Putamen (tissue), 1 donor: ENCODE measurements around the gene PTDSS2.

ENCODE experiments used
- DNase-seq: peaks from one replicate; pipeline ENCODE4 v3.0.0-alpha.2; 2016; ENCODE audit warnings: low spot score

PTDSS2 gene

DNA sequence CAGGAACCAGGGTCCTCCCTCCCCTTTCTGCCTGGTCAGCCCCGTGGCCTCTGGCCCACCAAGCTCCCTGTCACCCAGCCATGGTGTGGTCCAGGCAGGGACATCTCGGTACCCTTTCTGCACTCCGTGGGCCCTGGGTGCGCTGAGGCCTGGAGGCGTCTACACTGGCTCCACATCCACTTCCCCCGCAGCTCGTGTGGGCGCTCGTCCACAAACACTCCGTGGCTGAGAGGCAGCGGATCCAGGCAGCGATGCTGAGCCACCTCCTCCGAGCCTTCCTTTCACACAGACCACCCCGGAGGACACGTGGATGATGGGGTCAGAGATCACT, 40.8 kb downstream of the PTDSS2 start:
- no peak for DNase-seq

DNA sequence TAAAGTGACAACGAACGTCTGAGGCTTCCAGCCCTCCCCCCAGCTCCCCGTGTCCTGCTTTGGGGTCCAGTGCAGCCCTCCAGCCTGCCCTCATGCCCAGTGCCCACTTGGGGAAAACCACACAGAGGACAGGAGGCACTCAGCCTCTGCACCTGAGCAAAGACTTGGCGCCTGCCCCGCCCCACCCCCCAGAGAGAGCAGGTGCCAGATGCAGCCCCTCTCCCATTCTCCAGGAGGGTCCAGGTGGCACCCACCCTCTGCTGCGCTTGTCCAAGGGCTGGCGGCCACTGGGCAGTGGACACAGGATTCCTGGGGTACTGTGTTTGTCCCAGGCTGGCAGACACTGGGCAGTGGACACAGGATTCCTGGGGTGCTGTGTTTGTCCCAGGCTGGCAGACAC, 41.3 kb downstream of the PTDSS2 start:
- DNase-seq, result no peak

DNA sequence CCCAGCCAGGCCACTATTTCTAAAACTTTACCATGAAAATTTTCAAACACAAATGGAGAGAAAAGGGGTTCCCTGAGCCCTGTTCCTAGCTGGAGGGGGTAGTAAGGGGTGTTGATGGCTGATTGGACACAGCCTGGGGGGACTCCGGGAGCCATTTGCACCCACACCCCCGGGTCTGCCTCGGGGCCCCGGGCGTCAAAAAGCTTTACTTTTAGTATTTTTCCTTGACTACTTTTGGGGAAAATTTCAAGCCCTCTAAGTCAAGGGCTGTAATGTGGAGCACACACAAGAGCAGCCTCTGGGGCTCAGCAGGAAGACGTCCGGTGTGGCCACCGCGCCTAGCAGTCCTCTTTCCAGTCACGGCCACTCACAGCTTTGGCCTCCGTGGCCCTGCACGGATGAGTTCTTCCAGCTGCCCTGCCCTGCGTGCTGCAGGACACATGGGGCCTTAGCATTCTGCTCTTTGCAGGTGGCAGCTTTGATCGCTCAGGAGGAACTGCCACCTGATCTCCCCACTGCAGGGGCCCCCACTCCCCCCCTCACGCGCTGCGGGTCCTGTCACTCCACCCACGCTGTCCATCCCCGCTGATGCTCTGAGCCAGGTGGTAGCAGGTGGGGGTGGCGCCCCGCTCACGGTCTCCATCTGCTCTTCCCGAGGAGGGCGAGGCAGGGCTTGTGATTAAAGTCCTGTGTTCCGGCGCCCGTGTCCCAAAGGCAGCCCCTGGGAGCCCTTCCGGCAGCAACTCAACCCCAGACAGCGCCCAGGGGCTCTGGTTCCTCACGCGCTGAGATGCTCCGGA, 42.5 kb downstream of the PTDSS2 start:
- no peak for DNase-seq

DNA sequence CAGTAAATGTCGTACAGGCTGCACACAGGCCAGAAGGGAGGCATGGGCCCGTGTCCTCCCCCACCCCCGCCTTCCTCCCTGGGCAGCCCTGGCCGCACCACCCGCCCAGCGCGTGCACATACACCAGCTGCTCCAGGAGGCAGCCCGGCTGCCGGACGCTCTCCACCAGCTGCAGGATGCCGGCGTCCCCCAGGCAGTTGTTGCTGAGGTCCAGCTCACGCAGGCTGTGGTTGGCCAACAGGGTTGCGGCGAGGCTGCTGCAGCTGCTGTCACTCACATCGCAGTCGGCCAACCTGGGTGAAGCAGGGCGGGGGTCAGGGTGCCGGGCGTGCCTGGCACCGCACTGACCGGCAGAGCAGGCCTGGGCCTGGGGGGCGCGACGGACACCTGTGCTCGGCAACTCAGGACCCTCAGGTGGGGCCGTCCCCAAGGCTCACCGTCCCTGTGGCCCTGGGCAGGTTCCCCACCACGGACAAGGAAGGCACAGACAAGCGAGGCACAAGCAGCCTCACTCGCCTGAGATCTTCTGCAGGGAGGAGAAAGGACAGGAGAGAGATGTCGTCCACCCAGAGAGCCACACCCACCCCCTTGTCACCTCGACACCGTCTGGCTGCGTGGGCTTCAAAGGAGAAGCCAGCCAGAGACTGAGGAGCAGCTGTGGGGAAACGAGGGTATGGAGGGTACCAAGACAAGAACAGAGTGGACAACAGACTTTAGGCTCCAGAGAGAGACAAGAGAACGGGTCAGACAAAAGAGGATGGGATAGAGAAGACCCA, 44.9 kb downstream of the PTDSS2 start:
- DNase-seq, result peak; percentile 88

DNA sequence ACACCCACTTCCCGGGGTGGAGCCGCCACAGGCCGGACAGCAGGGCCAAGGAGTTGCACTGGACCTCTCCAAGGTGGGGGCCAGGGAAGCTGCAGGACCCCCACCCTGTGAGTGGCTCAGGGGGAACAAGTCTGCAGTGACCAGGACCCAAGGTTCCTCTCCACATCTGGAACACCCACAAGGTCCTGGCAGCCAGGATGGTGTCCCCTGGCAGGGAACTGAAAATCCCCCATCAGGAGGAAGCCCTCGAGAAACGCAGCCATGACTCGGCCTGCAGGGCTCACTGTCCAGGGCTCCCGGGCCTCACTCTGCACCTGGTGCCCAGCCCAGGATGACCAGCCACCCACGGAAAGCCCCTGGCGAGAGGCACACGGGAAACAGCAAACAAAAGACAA, 45.5 kb downstream of the PTDSS2 start:
- DNase-seq, result no peak

DNA sequence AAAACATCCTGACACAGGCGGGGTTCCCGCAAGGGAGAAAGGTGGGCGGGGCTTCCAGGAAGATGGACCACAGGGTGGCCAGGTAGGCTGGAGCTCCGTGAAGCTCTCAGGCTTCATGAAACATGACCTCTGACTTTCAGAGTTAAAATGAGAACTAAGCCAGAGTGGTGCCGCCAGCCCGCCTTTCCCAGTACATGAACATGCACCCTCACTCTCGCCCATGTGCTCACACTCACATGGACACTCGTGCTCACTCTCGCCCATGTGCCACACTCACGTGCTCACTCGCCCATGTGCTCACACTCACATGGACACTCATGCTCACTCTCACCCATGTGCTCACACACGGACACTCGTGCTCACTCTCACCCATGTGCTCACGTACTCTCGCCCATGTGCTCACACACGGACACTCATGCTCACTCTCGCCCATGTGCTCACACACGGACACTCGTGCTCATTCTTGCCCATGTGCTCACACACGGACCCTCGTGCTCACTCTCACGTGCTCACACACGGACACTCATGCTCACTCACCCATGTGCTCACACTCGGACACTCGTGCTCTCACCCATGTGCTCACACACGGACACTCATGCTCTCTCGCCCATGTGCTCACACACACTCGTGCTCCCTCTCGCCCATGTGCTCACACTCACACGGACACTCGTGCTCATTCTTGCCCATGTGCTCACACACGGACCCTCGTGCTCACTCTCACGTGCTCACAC, 46.9 kb downstream of the PTDSS2 start:
- no peak for DNase-seq

DNA sequence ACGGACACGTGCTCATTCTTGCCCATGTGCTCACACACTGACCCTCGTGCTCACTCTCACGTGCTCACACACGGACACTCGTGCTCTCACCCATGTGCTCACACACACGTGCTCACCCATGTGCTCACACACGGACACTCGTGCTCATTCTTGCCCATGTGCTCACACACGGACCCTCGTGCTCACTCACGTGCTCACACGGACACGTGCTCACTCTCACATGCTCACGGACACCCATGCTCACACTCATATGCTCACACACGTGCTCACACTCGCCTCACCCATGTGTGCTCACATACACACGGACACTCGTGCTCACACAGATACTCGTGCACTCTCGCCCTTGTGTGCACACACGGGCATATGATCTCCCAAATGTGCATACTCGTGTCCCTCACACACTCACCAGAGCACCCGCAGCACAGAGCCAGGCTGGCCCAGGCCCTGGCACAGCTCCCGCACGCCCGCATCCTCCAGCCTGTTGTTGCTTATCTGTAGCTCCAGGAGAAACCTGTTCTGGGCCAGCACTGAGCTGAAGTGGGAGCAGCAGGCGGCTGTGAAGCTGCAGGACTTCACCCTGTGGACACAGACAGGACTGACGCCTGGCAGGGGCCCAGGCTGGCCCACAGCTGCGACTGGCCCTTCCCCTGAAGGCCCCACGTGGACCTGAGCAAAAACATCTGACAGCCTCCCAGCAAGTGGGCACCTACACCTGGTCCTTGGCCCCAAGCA, 47.7 kb downstream of the PTDSS2 start:
- no peak for DNase-seq

DNA sequence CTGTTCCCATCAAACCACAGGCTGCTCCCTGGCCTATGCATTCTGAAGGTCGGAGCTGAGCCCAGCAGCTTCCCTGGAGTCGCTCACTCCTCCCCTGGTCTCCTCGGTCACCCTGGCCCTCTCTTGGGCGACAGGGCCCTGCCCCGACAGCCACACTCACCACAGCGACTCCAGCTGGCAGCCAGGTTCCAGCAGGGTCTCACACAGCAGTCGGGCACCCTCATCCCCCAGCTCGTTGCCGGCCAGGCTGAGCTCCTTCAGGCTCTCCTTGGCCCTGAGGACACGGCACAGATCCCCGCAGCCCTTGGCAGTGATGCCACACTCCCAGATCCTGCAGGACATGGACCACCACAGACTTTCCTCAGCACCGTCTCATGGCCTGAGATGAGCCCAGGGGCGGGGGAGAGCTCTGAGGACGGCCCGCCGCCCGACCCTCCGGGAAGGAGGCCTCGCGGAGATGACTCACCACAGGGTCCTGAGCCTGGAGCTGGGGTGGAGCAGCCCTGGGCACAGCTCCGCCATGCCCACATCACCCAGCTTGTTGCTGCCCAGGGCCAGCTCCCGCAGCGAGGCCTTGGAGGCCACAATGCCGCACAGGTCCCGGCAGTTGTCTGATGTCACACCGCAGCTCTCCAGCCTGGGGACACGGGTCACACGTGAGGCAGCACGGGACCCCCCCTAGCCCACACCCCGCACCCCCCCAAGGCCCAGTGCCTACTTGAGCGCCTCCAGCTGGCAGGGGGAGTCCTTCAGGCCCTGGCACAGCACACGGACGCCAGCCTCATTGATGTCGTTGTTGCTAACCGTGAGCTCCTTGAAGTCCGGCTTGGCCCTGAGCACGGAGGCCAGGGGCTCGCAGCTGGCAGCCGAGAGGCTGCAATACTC, 48.5 kb downstream of the PTDSS2 start:
- DNase-seq, result no peak

DNA sequence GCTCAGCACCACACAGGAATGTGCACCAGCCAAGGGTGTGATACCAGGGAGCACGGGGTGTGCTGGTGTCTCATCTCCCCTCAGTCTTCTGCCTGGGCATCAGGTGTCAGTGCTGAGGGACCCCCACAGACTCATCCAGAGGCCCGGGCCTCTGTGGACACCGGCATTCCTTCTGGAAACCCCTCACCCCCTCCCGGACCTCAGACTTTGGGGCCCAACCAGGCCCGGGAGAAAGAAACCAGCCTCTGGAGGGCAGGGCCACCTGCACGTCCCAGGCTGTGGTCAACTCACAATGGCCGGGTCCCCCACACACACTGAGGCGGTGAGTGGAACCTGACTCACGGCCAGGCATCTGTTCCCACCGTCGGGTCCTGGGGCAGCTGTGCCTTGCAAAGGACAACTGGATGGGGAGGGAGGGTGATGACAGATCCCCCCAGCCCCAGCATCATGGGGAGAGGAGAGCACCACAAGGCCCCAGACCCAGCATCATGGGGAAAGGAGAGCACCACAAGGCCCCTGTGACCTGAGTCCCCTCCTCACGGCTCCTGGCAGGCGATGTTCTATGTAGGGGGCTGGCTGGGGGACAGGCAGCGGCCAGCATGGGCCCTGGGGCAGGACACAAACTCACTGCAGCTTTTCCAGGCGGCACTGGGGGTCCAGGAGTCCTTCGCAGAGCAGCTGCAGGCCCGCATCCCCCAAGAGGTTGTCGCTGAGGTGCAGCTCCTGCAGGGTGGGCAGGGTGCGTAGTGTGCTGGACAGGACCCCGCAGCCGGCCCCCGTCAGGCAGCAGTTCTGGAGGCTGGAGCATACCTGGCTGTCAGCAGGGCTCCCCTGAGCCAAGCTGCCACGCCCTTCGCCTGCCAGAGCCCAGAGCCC, 49.4 kb downstream of the PTDSS2 start:
- DNase-seq, result no peak

DNA sequence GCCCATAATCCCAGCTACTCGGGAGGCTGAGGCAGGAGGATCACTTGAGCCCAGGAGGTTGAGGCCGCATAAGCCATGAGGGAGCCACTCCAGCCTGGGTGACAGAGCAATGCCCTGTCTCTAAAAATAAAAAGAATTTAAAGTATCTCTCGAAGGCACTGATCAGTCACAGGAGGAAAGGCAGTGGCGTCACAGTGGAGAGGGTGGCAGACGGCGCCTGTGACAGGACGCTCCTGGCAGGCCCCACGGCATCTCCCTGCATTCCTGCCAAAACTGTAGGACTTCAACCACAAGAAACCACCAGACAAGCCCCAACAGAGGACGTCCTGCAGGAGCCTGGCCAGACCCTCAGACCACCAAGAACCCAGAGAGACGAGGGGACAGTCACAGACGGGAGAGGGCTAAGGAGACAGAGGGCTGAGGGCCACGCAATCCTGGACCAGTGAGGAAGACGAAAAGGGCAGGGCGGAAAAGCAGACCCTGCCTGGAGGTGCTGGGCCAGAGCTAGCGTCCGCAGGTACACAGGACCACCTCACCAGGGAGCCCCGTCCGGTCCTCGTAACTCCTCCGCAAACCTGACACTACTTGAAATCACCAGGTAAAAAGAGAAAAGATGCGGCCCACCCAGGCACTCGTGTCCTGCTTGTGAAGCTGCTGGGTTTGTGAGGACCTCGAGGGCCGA, 51.1 kb downstream of the PTDSS2 start:
- no peak for DNase-seq

DNA sequence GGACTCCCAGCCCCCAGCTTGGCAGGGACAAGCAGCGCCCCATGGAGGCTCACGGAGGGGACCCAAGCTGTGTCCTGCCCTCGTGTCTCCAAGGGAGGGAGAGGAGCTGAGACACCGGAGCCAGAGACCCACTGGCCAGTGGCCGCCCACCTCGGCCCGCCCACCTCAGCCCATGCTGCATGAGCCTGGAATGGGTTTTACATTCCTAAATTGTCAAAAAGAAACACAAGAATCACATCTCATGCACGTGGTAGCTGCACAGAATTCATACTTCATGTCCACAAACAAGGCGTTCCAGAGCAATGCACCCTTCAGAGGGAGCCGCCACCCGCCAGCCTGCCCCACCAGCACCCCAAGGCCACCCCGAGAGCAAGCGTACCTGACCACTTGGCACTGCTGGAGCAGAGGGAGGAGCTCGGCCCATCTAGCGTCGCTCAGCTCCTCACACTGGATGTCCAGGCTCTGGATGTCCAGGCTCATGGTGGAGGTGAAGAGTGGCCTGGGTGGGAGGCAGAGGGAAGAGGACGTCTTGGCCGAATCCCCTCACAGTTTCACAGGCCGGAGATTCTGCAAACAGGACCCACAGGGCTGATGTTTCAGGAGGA, 51.7 kb downstream of the PTDSS2 start:
- no peak for DNase-seq

DNA sequence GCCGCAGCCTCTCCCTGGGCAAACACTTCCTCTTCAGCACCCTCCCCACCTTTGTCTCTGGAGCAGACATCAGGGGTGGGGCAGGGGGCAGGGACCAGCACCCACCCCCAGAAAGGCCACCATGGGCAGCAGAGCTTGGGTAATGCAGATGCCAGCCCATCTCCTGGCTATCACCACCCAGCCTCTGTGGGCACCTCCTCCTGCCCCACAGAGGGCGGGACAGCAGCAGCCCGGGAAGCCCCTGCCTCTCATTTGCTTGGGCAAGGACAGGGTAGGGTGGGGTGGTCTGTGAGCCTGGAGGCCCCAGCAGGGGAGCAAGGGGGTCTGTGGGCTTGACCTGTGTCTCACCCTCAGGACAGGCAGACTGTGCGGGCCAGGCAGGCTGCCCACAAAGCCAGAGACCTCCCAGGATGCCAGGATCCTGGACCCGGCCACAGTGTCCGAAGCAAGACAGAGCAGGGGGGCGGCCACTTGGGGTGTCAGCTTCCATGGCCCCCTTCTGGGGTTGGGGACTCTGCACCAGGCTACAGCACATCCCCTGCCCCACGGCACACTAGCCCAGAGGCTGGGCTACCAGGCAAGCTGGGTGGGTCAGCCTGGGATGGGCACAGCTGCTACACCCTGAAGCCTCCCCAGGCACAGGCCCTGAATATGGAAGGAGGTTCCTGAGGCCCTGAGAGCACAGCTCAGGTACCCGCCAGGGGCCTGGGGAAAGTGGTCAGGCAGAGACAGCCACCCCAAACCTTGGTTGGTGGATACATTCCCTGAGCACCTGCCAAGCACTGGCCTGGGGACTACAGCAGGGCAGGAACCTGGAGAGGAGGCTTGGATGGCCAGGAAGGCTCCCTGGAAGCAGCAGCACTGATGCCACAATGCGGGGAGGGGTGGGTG, 52.5 kb downstream of the PTDSS2 start:
- no peak for DNase-seq

DNA sequence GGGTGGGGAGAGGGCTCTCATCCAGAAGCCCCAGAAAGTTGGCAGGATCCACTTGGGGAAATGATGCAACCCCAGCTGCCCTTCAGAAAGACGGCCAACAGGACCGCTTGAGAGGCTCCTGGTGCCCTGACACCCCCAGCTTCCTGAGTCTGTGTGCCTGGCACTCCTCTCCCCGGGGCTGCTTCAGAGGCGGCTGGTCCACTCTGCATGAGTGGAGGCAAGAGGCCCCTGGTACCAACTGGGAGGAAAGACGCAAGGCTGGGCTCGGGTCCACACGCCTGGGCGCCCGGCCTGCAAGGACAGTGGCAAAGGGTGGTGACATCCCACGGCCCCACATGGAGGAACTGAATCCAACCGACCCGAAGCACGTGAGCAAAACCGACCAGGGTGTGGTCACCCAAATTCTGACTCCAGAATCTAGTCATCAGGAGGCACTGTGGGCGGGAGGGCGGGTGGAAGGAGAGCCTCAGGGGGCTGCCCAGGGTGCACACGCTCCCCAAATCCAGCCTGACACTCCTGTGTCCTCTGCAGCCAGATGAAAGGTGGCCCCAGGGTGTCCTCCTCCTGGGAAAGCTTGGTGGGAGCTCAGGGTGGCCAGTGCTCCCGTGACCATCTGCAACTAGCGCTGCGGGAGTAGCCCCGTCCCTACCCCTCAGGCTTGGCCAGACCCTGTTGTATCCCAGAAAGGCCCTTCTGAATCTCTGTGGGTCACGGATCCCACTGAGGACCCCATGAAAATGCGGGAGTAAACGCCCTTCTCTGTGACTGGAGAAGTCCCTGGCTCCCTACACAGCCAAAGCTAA, 53.3 kb downstream of the PTDSS2 start:
- peak; percentile 96 for DNase-seq

DNA sequence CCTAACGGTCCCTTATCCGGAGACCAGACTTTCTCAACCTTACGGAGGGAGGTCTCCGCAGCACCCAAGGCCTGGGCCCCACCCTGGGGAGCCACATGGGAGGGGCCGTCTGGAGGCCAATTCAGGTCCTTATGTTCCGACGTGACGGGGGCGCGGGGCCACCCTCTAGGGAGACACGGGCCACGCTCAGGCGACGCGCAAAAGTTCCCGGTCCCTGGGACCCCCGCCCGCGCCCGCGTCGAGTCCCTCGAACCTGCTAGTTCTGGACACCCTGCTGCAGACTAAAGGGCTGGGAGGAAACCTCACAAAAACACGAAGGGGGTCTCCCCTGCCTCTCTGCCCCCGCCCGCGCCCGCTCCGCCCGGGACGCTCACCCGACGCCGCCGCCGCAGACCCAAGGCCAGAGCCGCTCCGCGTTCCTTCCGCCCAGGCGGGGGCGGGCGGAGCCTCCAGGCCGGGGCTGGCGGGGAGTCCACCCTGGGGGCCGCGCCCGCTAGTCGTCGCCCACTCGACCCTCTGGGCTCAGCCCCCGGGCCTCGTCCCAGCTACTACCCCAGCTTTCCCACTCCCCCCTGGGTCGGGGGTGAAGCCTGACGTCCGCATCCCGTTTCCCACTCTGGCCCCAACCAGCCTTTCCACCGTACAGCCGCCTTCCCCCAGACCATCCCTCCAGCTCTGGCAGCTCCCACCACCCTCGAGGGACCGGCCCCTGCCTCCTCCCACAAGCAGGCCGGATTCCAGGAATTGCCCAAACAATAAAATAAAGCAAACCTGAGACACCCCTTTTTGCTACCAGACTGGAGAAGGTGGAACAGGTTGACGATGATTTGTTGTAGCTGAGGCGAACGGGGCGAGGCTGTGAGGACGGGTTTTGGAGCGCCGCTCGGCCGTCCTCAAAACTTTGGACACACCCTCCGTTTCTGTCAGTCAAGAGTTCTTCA, 54.2 kb downstream of the PTDSS2 start:
- no peak for DNase-seq

DNA sequence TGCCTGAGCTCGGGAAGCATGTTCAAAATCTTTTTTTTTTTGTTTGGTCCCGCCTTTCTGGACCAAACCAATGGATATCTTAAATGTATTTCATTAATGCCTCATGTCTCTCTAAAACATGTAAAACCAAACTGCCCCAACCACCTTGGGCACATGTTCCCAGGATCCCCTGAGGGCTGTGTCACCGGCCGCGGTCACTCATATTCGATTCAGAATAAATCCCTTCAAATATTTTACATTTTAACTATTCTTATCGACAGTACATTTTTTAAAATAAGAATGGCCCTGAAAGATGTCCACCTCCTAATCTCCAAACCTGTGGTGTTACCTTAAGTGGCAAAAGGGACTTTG, 54.9 kb downstream of the PTDSS2 start:
- no peak for DNase-seq
